ENCODE data around the gene TWF2.

DNA sequence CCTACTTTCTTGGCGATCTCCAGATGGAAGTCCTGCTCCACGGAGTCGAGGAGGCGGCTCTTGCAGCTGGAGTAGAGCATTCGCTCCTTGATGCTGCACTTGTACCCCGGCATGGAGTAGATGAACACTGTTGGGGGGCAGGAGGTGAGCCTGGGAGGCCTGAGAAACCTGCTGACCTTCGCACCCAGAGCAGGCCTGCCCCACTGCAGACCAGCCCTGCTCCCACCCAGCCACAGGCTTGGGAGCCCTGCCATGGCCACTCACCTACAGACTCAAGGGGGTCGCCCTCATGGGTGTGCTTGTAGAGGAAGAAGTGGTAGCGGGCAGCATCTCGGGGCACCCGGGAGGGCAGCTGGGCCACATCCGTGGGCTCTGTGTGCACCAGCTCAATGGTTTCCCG lies 9.3 kb downstream of the TWF2 start:
- TF ChIP-seq, protein P1, sequence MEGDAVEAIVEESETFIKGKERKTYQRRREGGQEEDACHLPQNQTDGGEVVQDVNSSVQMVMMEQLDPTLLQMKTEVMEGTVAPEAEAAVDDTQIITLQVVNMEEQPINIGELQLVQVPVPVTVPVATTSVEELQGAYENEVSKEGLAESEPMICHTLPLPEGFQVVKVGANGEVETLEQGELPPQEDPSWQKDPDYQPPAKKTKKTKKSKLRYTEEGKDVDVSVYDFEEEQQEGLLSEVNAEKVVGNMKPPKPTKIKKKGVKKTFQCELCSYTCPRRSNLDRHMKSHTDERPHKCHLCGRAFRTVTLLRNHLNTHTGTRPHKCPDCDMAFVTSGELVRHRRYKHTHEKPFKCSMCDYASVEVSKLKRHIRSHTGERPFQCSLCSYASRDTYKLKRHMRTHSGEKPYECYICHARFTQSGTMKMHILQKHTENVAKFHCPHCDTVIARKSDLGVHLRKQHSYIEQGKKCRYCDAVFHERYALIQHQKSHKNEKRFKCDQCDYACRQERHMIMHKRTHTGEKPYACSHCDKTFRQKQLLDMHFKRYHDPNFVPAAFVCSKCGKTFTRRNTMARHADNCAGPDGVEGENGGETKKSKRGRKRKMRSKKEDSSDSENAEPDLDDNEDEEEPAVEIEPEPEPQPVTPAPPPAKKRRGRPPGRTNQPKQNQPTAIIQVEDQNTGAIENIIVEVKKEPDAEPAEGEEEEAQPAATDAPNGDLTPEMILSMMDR (conservative IDR thresholded peaks at IDR 0.05) = no peak
- no peak for TF ChIP-seq EZH2 (IDR thresholded peaks at IDR 0.05; ENCODE audit: low read depth)
